ENCODE results near the gene OR2K2. TPM values are rescaled to one million over a fixed set of nuclear protein-coding genes. Genes with fewer than 3 reads are reported as not detected.

Gene OR2K2, protein sequence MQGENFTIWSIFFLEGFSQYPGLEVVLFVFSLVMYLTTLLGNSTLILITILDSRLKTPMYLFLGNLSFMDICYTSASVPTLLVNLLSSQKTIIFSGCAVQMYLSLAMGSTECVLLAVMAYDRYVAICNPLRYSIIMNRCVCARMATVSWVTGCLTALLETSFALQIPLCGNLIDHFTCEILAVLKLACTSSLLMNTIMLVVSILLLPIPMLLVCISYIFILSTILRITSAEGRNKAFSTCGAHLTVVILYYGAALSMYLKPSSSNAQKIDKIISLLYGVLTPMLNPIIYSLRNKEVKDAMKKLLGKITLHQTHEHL
- 0.16 TPM in 1 of 2 replicates, not detected in the other for total RNA-seq

DNA sequence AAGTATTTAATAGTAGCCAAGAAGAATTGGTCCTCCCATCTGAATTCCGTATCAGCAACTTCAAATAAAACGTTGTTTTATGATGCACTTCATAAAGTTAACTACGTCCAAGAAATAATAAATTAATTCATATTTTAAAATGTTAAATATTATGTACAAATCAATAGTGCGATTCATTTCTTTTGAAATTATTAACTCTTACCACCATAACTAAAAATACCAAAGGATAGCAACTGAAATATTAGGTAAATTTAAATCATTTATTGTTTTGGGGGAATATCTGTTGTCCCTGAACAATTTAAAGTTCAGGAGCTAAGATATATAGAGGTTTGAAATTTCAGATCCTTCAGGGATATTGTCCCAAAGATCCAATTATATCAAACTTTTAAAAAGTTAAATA lies at the start of gene OR2K2:
OR2K2 (minus strand) TSS at position 101 of the 400 bp plus-strand sequence. CDS start 1,791 bp downstream, outside the sequence.

Other genes starting within 250 kb of the OR2K2 start
- 50.4 and 60.1 TPM in 2 replicates for gene ECPAS, start 154.2 kb upstream of the OR2K2 start, total RNA-seq
- 1.1 and 2.3 TPM in 2 replicates for gene ZNF483, start 195.0 kb upstream of the OR2K2 start, total RNA-seq